Skin of body (tissue), 2 donors: ENCODE data around the gene RAD51AP1. TPM values are rescaled to one million over a fixed set of nuclear protein-coding genes. Genes with fewer than 3 reads are reported as not detected.
"Not testable (repeated sequence)": the region's sequence is repeated elsewhere in the genome, so short reads cannot be mapped to it uniquely, and the experiment has no call there.

ENCODE experiments used
- DNase-seq: peaks from one replicate; lab custom pipeline; 2025; lab: John Stamatoyannopoulos, UW
- total RNA-seq: library from RNA; depleted of rRNA; stranded (reverse); fragments of >200 nt; gene quantifications from one replicate; pipeline ENCODE4 v1.2.3, GENCODE V29; 2014

Gene RAD51AP1, protein sequence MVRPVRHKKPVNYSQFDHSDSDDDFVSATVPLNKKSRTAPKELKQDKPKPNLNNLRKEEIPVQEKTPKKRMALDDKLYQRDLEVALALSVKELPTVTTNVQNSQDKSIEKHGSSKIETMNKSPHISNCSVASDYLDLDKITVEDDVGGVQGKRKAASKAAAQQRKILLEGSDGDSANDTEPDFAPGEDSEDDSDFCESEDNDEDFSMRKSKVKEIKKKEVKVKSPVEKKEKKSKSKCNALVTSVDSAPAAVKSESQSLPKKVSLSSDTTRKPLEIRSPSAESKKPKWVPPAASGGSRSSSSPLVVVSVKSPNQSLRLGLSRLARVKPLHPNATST
- 8.6 TPM for total RNA-seq

DNA sequence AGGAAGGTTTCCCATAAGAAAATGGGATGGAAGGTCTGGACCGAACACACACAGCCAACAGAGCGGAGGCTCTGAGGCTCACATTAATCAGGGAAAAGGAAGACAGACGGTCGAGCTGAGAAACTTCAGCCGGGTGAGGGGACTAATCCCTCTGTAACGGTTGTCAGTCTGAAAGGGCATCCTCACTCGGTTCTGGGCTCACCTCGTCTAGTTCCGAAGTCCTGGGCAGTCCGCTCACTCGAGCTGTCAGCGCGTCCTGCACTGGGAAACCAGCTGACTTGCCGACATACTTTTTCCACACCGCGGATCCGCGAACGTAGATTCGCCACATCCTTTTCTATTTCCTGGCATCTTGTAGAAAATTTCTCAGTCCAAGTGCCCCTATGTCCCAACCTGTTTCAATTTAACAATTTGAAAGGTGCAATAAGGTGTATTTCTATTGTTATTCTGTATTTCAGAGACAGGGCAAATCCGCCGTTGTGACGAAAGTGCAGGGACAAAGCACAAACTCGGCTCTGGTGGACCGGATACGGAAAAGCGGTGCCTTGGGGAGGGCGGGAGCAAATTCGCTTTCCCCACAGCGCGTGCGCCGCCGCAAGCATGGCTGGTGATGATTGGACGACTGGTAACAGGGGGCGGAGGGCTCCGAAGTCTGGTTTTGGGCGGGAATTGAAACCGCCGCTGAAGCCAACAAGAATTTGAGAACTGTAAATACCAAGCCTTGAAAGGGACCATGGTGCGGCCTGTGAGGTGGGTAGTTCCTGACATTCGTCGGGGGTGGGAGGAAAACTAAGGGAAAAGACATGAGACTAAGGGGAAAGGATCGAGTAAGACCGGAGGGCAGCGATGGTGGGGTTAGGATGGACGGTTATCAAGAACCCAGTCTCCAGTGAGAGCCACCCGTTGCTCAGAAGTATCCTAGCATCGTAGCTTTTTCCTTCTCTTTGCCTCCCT is at the start of gene RAD51AP1:
RAD51AP1 (plus strand) TSS at position 684 of the 954 bp plus-strand sequence; CDS start at position 734, 50 bp downstream.
- peak; percentile 98 for DNase-seq

GRCh38 chr12:4489556-4489955 is 49.1 kb upstream of the RAD51AP1 start:
- no peak for DNase-seq

GRCh38 chr12:4490973-4491372 is 47.7 kb upstream of the RAD51AP1 start:
- DNase-seq, result no peak

GRCh38 chr12:4496145-4496838 is 42.4 kb upstream of the RAD51AP1 start:
- DNase-seq, result no peak

DNA sequence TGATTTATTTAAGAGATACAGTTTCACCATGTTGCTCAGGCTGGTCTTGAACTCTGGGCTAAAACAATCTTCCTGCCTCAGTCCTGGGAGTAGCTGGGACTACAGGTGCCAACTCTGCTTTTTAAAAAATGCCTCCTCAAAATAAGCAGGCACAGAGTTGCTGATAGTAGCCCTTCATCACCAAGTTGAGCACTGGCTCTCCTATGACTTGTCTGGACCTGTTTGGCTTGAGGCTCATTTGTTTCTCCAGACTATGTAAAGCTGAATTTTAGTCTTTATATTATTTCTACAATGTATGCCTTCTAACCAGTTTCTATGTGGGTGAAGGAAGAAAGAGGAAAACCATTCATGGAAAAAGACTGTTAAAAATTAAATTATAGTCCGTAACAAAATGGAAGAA is 39.5 kb upstream of the RAD51AP1 start:
- no peak for DNase-seq

- no peak for DNase-seq
These were observed 33.2 kb upstream of the RAD51AP1 start for GRCh38 chr12:4505376-4505986.

- no peak for DNase-seq
These were observed 32.3 kb upstream of the RAD51AP1 start for GRCh38 chr12:4506430-4506829.

DNA sequence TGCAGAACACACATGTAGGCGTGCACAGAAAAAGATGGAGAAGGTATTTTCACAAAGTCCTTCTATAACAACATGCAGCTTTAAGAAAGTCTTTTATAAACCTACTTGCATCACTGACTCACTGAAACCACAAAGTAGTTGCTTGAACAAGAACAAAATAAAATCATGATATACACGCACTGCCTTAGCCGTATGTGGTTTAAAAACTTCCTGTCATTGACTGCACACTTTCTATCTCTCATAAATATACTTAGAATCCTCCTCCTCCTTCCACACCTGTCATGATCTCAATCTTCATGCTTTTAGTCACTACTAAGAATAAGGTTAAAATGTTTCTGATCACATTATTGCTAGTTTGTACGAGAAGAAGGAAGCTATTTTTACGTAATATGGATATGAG is 31.8 kb upstream of the RAD51AP1 start:
- DNase-seq, result no peak

DNA sequence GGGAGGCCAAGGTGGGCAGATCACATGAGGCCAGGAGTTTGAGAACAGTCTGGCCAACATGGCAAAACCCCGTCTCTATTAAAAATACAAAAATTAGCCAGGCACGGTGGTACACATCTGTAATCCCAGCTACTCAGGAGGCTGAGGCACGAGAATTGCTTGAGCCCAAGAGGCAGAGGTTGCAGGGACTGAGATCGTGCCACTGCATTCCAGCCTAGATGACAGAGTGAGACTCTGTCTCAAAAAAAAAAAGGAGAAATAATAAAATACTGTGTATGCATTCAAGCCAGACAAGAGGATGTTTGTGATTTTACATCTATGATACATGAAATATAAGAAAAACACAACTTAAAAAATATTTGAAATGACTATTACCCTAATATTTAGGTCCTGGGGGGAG is 30.2 kb upstream of the RAD51AP1 start:
- not testable (repeated sequence) for DNase-seq

DNA sequence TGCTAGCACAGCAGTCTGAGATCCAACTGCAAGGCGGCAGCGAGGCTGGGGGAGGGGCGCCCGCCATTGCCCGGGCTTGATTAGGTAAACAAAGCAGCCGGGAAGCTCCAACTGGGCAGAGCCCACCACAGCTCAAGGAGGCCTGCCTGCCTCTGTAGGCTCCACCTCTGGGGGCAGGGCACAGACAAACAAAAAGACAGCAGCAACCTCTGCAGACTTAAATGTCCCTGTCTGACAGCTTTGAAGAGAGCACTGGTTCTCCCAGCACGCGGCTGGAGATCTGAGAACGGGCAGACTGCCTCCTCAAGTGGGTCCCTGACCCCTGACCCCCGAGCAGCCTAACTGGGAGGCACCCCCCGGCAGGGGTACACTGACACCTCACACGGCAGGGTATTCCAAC is 29.4 kb upstream of the RAD51AP1 start:
- not testable (repeated sequence) for DNase-seq

- no peak for DNase-seq
These were observed 20.5 kb upstream of the RAD51AP1 start for GRCh38 chr12:4518106-4518728.

GRCh38 chr12:4523443-4523842 is 15.2 kb upstream of the RAD51AP1 start:
- DNase-seq, result not testable (repeated sequence)

GRCh38 chr12:4526923-4527546 is 11.7 kb upstream of the RAD51AP1 start:
- DNase-seq, result no peak

DNA sequence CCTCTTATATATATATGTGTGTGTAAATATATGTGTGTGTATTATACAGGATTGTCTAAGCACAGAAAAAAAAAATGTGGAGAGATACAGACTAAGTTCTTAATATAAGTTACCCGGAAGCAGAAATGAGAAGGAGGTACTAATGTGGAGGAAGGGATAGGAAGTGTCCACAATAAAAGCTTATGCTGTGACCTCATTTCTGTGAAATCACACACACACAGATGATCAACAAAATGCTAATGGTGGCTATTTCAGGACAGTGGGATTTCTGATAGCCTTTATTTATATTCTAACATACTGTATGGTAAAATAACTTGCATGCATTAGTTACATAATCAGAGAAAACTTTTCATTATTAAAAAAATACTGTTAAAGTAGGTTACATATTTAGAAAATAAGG is 8.5 kb upstream of the RAD51AP1 start:
- DNase-seq, result no peak

GRCh38 chr12:4530982-4531586 is 7.6 kb upstream of the RAD51AP1 start:
- no peak for DNase-seq

- DNase-seq, result no peak
These were observed 3.6 kb upstream of the RAD51AP1 start for GRCh38 chr12:4535092-4535491.

- no peak for DNase-seq
These were observed 2.8 kb upstream of the RAD51AP1 start for GRCh38 chr12:4535871-4536270.

GRCh38 chr12:4539167-4539870 is 629 bp downstream of the RAD51AP1 start:
- no peak for DNase-seq

- no peak for DNase-seq
These were observed 1.5 kb downstream of the RAD51AP1 start for GRCh38 chr12:4540170-4540569.
